HG03378 (cell line): ENCODE results near the gene FER.
"Not testable (repeated sequence)": the region's sequence is repeated elsewhere in the genome, so short reads cannot be mapped to it uniquely, and the experiment has no call there.

Experiments used
- ATAC-seq: cut with Tn5 transposase; IDR thresholded peaks from one replicate; pipeline ENCODE4 v1.9.1; 2021; ENCODE audit warnings: mild to moderate bottlenecking, moderate library complexity; ENCODE audit not compliant: unreplicated experiment

FER gene

DNA sequence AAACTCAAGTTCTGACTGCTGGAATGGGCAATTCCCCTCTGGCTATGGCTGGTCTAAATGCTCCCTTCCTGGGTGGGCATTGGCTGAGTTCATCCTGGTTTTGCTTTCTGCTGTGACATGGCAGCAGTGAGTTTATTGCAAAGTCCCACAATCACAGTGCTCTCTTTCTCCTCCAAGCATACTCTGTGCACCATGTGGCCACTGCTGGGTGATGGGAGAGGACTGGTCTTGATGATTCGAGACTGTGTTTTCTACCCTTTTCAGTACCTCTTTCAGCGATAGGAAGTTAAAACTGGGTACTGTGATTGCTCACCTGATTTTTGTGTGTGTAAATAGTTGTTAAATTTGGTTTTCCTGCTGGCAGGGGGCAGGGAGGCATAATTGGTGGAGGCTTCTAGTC lies 49.7 kb downstream of the FER start:
- no peak for ATAC-seq

DNA sequence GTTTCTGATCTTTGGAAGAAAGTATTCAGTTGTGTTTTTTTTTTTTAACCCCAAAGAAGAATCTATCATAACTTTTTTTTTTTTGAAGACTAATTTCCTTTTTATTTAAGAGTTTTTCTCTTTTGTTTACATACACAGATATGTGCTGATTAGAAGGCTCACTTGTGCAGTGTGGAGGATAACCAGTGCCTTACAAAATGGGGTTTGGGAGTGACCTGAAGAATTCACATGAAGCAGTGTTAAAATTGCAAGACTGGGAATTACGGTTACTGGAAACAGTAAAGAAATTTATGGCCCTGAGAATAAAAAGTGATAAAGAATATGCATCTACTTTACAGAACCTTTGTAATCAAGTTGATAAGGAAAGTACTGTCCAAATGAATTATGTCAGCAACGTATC lies 50.3 kb downstream of the FER start:
- ATAC-seq, result no peak

DNA sequence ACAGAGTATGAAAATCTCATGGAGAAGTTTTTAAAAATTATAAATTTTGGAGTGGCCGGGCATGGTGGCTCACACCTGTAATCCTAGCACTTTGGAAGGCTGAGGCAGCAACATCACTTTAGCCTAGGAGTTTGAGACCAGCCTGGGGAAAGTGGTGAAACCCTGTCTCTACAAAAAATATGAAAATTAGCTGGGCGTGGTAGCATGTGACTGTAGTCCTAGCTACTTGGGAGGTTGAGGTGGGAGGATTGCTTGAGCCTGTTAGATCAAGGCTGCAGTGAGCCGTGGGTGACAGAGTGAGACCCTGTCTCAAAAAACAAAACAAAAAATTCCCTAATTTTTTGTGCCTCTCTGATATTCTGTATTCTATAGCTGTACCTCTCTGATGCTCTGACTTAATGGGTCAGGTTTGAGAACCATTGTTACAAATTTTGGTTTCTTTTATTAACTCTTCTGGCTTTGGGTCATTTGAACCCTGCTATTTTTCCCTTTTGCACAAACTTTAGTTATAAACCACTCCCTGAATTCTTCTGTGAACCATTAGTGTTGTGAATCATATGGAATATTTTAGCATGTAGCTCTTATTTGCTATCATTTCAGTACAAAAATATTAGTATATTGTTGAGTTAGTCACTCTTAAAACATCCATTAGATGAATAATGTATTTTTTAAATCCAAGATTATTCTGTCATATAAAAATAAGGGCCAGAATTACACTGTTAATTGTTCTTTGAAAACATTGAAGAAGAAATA lies 51.0 kb downstream of the FER start:
- no peak for ATAC-seq

DNA sequence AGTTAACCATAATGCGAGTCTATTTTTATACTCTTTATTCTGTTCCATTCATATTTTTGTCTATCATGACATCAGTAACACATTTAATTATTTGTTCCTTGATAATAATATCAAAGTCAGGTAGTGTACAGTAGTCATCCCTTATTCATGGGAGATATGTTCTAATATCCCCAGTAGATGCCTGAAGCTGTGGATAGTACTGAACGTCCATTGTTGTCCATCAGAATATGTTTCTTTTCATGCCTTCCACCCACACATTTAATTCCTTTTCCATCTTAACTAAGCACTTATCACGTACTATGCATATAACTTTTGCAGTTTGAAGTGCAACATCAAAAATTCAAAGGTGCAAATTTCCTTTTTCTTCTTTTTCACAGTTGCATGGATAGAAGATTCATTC lies 53.6 kb downstream of the FER start:
- no peak for ATAC-seq

DNA sequence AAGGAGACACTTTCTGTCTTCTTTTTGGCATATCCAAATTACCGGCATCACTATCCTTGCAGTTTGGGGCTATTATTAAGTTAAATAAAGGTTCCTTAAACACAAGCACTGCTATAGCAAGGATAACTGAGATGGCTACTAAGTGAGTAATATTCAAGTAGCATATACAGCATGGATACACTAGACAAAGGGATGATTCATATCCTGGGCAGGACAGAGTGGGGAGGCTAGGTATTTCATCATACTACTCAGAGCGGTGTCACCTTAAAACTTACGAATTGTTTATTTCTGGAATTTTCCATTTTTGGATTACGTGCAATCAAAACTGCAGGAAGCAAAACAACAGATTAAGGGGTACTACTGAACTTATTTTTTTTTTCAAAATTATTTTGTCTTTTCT lies 54.1 kb downstream of the FER start:
- no peak for ATAC-seq

DNA sequence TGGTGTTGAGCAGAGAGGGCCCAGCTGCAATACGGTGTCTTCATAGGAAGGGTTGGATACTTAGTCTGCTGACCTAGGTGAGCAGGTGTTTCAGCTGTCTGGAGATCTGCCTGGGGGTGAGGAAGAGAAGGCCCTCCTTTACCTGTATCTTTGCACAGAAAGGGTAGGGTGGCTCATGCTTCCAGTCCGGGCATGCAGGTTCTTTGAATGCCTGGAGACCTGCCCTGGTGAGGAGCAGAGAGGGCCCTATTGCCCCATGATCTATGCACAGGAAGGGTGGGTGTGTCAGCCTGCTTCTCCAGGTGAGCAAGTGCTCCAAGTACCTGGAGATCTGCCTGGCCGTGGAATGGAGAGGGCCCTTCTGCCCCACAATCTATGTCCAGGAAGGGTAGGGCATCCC lies 63.0 kb downstream of the FER start:
- no peak for ATAC-seq

DNA sequence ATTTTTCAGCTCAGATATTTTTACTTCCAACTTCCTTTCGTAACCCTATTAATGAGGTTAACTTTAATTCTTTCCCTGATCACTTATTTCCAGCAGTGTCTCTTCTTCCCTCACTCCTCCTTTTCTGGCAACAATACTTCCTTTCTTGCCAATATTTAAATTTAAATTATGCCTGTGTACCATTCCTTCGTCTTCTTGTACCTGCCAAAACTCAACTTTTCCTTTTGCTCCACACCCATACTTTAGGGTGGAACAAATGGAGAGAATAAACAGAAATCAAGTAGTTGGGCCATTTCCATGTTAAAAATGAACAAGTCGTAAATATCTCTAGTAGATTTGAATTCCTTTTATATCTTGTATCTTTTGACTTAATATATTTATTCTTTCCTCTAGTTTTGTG lies 66.0 kb downstream of the FER start:
- ATAC-seq, result no peak

DNA sequence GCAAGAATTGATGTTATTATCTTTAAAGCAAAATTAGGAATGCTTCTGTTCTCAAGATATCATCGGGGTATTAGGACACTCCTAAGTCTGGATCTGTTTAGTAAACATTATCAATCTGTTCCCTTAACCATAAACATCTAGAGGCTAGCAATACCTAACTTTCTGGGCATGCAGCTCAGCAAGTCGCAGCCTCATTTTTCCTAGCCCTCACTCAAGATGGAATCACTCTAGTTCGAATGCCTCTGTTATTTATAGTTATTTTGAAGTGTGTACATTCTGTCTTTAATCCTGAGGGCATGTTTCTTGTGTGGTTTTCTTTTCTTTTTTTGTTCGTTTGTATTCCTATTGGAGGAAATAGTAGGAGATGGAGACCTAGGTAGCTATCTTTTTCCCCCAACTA lies 66.9 kb downstream of the FER start:
- no peak for ATAC-seq

DNA sequence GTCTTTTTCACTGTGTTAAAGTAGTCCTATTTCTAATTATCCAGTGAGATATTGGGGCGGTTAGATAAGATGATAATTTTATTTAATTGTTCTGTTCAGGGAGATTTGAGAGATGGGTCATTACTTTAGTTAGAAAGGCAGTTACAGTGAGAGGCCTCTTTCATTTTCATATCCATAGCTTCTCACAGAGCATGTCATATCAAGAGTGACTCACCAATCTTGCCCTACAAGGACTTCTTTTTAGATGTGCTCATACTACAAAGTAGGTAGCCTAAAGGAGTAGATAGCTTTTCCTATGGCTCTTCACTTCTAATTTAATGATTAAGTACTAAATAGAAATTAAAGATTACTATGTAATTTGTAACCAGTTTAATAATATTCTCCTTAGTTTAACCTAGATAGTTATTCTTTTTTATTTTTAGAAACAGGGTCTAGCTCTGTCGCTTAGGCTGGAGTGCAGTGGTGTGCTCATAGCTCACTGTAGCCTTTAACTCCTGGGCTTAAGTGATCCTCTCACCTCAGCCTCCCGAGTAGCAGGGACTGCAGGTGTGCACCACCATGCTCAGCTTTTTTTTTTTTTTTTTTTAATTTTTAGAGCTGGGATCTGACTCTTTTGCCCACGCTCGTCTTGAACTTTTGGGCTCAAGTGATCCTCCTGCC lies 71.0 kb downstream of the FER start:
- ATAC-seq, result peak; percentile 98

DNA sequence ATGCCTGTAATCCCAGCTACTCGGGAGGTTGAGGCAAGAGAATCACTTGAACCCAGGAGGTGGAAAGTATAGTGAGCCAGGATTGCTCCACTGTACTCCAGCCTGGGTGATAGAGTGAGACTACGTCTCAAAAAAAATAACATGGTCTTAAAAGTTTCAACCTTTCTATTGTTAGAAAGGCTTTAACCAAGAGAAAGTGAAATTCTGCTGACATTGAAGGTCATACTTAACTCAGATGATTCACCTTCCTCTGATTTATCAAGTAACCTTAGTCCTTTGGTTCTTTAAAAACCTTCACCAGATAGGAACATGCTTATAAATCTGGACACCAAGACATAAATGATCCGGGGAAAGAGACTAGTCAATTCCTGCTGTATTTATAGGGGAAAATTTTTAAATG lies 73.3 kb downstream of the FER start:
- no peak for ATAC-seq

DNA sequence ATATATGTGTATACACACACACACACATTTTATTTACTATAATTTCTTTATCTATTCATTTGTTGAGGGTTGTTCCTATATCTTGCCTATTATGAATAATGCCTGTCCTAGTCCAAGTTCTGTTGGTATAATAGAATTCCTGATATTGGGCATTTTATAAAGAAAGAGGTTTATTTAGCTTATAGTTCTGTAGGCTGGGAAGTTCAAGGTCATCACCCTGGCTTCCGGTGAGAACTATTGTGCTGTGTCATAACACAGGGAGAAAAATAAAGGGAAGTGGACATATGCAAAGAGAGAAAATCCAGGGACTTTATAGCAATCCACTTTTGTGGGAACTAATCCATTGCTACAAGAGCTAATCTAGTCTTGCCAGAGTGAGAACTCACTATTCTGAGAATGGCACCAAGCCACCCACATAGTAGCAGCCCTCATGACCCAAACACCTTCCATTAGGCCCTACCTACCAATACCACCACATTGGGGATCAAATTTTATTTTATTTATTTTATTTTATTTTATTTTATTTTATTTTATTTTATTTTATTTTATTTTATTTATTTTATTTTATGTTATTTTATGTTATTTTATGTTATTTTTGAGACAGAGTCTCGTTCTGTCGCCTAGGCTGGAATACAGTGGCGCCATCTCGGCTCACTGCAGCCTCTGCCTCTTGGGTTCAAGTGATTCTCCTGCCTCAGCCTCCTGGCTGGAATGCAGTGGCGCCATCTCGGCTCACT lies 74.7 kb downstream of the FER start:
- ATAC-seq, result no peak

DNA sequence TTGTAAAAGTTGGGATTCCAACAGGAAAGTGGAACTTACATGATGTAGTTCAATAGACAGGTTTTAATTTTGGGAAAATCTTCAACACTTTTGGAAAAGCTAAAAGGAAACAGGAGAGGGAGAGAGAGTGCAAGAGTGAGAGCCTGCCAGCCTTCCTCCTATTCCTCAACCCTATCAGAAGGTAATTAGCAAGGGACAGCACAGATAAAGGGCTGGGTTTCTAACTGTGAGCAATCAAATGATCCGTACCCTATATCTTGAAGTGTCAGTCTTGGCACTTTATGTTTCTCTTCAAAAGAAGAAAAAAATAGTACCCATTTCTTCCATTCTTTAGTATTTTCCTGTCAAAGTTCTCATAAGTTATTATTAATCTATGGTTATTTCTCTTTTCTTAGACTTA lies 79.4 kb downstream of the FER start:
- no peak for ATAC-seq

DNA sequence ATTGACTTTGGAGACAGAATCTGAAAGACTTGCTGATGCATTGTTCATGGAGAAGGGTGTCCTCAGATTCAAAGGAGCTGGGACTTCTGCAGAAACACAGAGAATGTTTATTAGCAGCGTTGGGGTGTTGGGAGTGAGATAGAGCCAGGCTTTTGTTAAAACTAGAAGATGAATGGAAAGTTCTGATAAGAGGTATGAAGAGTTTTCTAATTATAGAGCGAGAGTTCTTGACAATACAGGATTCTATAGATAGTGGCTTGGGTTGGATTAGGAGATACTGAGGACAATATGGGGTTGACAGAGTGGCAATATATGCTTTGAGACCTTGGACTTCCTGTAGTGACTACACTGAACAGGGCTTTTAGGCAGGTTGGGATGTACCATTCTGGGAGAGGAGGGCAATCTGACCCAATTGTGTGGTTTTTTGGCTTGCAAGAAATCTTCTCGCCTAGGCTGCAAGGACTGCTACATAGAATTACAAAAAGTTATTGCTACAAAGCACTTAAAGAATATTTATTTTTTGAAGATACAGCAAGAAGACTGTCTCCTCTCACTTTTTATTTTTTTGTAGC lies 83.1 kb downstream of the FER start:
- ATAC-seq, result no peak

DNA sequence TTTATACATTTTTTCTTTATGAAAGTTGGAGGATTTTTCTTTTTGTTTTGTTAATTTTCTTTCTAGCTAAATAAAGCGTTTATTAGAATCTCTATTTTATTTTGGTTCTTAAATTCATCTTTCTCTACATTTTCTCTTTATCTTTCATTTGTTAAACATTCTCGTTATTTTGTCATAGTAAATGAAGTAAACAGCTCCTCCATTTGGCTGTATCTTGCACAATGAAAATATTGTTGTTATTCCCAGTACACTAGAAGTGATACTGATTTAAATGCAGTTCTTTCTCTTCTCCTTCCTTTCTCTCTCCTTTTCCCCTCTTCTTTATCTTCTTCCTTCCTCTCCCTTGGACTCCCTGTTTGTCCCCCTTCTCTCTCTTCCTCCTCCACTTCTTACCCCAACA lies 88.8 kb downstream of the FER start:
- ATAC-seq, result no peak

DNA sequence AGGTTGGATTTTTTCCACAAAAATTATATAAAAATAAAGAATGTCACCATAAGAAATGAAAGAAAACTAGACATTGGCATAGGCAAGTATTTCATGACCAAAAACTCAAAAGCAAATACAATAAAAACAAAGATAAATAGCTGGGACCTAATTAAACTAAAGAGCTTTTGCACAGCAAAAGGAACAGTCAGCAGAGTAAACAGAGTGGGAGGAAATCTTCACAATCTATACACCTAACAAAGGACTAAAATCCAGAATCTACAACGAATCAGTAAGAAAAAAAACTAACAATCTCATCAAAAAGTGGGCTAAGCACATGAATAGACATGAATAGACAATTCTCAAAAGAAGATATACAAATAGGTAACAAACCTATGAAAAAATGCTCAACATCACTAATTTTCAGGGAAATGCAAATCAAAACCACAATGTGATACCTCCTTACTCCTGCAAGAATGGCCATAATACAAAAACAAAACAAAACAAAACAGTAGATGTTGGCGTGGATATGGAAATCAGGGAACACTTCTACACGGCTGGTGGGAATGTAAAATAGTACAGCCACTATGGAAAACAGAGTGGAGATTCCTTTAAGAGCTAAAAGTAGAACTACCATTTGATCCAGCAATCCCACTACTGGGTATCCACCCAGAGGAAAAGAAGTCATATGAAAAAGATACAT lies 94.7 kb downstream of the FER start:
- ATAC-seq, result not testable (repeated sequence)

DNA sequence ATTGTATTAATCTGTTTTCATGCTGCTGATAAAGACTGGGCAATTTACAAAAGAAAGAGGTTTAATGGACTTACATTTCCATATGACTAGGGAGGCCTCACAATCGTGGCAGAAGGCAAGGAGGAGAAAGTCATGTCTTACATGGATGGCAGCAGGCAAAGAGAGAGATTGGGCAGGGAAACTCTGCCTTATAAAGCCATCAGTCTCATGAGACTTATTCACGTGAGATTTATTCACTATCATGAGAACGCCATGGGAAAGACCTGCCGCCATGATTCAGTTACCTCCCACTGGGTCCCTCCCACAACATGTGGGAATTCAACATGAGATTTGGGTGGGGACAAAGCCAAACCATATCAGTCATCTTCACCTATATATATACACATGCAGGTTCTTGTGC lies 103.4 kb downstream of the FER start:
- ATAC-seq, result not testable (repeated sequence)

DNA sequence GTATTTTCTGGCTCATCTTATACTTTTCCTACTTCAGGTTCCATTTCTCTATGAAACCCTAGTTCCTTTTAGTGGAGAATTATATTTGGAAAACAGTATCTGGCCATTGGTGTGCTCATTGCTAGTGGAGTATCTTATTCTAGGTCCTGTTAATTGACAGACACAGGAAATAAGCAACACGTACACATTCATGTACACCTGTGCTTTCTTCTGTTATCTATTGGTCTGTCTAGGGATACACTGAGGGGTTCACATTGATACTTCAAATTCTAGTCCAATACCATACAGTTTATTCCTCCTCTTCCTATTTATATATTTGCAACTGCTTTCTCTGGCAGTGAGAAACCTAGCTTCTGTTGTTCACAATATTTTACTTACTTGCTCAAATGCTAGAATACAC lies 110.2 kb downstream of the FER start:
- no peak for ATAC-seq

DNA sequence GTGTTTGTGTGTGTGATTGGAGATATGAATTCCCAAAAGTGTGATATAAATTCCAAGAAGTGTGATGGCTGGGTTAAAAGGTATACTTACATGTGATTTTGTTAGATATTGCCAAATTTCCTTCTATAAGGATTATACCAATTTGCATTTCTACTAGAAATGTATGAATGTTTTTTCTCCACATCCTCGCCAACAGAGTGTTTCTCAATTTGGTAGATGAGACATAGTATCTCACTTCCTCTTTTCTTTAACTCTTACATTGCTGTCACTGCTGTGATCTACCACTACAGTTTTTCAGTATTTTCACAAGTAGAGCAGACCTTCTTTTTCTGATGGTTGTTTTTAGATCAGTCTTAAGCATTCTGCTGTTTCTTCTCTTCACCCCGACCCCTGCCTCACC lies 111.3 kb downstream of the FER start:
- ATAC-seq, result peak; percentile 99

DNA sequence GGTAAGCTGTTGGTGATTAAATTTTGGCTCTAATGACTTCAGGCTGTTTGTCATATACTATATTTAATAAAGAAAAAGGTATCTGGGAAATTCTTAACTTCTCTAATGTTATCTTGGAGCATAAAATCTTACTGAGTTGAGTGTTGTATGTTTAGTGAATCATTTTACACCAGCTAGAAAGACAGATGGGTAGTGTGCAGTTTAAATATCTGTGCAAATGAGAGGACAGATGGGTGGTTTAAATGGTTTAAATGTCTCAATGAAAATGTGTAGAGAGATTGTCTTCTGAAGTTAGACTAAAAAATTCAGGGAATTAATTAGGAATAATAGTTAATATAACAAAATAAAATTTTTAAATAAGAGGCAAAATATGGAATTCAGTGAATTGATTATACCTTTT lies 114.5 kb downstream of the FER start:
- ATAC-seq, result no peak

DNA sequence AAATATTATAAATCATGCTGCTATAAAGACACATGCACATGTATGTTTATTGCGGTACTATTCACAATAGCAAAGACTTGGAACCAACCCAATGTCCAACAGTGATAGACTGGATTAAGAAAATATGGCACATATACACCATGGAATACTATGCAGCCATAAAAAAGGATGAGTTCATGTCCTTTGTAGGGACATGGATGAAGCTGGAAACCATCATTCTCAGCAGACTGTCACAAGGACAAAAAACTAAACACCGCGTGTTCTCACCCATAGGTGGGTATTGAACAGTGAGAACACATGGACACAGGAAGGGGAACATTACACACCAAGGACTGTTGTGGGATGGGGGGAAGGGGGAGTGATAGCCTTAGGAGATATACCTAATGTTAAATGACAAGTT lies 118.4 kb downstream of the FER start:
- not testable (repeated sequence) for ATAC-seq

DNA sequence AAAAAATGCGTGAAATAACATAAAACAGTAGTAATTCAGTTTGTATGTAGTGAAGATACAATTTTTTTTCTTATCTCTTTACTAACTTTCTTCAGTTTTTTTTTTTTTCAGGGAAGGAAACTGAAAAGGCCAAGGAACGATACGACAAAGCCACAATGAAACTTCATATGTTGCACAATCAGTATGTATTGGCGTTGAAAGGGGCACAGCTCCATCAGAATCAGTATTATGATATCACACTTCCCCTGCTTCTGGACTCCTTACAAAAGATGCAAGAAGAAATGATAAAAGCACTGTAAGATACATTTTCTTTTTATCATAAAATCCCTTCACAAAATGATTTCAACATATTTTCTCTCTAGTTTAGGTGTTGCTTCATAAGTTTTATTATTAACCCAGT lies 120.0 kb downstream of the FER start:
- ATAC-seq, result no peak
